ENCODE measurements around the gene NCKAP5. TPM values are rescaled to one million over a fixed set of nuclear protein-coding genes. Genes with fewer than 3 reads are reported as not detected.

NCKAP5 gene
- total and polyA plus RNA-seq, 2 of the 13 experiments (the other 11 are each of a cell fraction or from before 2014, with no cell fraction given) = 0.01 TPM; not detected in 1

DNA sequence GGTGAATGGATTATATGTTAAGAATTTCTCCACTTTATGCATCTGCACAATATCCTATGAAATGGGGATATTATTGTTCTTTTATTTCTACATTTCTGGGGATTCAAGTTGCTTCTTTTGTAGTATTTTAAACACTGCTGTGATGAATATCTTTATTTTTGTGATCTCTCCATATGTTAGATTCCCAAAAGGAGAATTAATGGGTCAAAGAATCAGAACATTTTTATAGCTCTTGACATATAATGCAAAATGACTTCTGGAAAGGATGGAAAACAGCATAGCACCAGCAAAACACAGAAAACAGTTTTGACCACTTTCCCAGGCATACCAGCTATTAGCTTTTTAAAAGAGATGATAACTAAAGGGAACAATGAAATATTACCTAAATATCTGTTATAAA, 135.5 kb downstream of the NCKAP5 start:
- Histone ChIP-seq H4K20me1 (ENCODE audit: insufficient read depth, low read length) (no peaks in the 10 kb centered on the region), H3K9ac (ENCODE audit: insufficient read depth, low read depth, low read length) (no peak overlapping the region), H3K27ac (ENCODE audit: extremely low read length, insufficient read depth, low read length) (no peak overlapping the region), H3K4me3 (replicated peaks in 1 of 3; ENCODE audit: insufficient read depth in 1 of 3, low read depth in 2 of 3, low read length in 3 of 3) (no peak overlapping the region), H3K27me3 (ENCODE audit: control insufficient read depth in 1 of 2, insufficient read depth in 2 of 2, low read length in 2 of 2) (no peaks in the 10 kb centered on the region), H3K79me2 (ENCODE audit: insufficient read depth, low read length) (no peaks in the 10 kb centered on the region), H3K9me3 (ENCODE audit: low read length) (no peaks in the 10 kb centered on the region), H3K4me1 (ENCODE audit: insufficient read depth, low read length) (no peaks in the 10 kb centered on the region), H2AFZ (ENCODE audit: low read length) (no peak overlapping the region), H3K4me2 (ENCODE audit: low read depth, low read length) (no peak overlapping the region), H3K36me3 (replicated peaks in 1 of 2; ENCODE audit: control insufficient read depth in 1 of 2, insufficient read depth in 2 of 2, low read length in 2 of 2) (no peaks in the 10 kb centered on the region)
- POLR2A ChIA-PET = no interaction called here
- ATAC-seq = no peak
- no TSS peak for BruUV-seq (replicated peaks)
- intact Hi-C loops (cut with micrococcal nuclease; ENCODE audit: unreplicated experiment) = no loop called here
- in situ Hi-C loops (cut with HindIII; ENCODE audit: extremely low pct_ligation_motif_present, low pct_unique_long_range_greater_than_20kb) = no loop called here
- DNase-seq (ENCODE audit: low spot score) = no peak
- FAIRE-seq = no peak
- CTCF ChIA-PET (ENCODE audit: low intra/inter-chr PET ratio, low total read pairs) = no interaction called here
- TF ChIP-seq POLR2AphosphoS2 (IDR thresholded peaks at IDR 0.05; ENCODE audit: low read depth, low read length) = no peak
- TF ChIP-seq ZNF484 (CRISPR knock-in tag; IDR thresholded peaks at IDR 0.05; ENCODE audit: borderline replicate concordance, low read depth) = no peak
- TF ChIP-seq, protein P1, sequence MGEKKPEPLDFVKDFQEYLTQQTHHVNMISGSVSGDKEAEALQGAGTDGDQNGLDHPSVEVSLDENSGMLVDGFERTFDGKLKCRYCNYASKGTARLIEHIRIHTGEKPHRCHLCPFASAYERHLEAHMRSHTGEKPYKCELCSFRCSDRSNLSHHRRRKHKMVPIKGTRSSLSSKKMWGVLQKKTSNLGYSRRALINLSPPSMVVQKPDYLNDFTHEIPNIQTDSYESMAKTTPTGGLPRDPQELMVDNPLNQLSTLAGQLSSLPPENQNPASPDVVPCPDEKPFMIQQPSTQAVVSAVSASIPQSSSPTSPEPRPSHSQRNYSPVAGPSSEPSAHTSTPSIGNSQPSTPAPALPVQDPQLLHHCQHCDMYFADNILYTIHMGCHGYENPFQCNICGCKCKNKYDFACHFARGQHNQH (CRISPR knock-in tag; IDR thresholded peaks at IDR 0.05) = no peak
- no peak for TF ChIP-seq FLYWCH1 (CRISPR knock-in tag; IDR thresholded peaks at IDR 0.05)
- TF ChIP-seq, protein P2, sequence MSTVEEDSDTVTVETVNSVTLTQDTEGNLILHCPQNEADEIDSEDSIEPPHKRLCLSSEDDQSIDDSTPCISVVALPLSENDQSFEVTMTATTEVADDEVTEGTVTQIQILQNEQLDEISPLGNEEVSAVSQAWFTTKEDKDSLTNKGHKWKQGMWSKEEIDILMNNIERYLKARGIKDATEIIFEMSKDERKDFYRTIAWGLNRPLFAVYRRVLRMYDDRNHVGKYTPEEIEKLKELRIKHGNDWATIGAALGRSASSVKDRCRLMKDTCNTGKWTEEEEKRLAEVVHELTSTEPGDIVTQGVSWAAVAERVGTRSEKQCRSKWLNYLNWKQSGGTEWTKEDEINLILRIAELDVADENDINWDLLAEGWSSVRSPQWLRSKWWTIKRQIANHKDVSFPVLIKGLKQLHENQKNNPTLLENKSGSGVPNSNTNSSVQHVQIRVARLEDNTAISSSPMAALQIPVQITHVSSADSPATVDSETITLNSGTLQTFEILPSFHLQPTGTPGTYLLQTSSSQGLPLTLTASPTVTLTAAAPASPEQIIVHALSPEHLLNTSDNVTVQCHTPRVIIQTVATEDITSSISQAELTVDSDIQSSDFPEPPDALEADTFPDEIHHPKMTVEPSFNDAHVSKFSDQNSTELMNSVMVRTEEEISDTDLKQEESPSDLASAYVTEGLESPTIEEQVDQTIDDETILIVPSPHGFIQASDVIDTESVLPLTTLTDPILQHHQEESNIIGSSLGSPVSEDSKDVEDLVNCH (CRISPR knock-in tag; IDR thresholded peaks at IDR 0.05) = no peak
- no peak for TF ChIP-seq ZNF891 (CRISPR knock-in tag; IDR thresholded peaks at IDR 0.05)
- no peak for TF ChIP-seq HDAC1 (CRISPR knock-in tag; IDR thresholded peaks at IDR 0.05)
- no peak for TF ChIP-seq MED1 (CRISPR knock-in tag; IDR thresholded peaks at IDR 0.05)
- TF ChIP-seq NFE2L1 (CRISPR knock-in tag; IDR thresholded peaks at IDR 0.05; ENCODE audit: borderline replicate concordance) = no peak
- TF ChIP-seq KAT2B (IDR thresholded peaks at IDR 0.05; ENCODE audit: borderline replicate concordance, low read depth, low read length) = no peak
- TF ChIP-seq ZKSCAN8 (CRISPR knock-in tag; IDR thresholded peaks at IDR 0.05; ENCODE audit: borderline replicate concordance) = no peak
- no peak for TF ChIP-seq ZC3H4 (CRISPR knock-in tag; IDR thresholded peaks at IDR 0.05; ENCODE audit: borderline replicate concordance)
- TF ChIP-seq NR2C2 (CRISPR knock-in tag; IDR thresholded peaks at IDR 0.05; ENCODE audit: borderline replicate concordance) = no peak
- TF ChIP-seq, protein P3, sequence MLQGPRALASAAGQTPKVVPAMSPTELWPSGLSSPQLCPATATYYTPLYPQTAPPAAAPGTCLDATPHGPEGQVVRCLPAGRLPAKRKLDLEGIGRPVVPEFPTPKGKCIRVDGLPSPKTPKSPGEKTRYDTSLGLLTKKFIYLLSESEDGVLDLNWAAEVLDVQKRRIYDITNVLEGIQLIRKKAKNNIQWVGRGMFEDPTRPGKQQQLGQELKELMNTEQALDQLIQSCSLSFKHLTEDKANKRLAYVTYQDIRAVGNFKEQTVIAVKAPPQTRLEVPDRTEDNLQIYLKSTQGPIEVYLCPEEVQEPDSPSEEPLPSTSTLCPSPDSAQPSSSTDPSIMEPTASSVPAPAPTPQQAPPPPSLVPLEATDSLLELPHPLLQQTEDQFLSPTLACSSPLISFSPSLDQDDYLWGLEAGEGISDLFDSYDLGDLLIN (CRISPR knock-in tag; IDR thresholded peaks at IDR 0.05; ENCODE audit: borderline replicate concordance) = no peak
- TF ChIP-seq, protein P4, sequence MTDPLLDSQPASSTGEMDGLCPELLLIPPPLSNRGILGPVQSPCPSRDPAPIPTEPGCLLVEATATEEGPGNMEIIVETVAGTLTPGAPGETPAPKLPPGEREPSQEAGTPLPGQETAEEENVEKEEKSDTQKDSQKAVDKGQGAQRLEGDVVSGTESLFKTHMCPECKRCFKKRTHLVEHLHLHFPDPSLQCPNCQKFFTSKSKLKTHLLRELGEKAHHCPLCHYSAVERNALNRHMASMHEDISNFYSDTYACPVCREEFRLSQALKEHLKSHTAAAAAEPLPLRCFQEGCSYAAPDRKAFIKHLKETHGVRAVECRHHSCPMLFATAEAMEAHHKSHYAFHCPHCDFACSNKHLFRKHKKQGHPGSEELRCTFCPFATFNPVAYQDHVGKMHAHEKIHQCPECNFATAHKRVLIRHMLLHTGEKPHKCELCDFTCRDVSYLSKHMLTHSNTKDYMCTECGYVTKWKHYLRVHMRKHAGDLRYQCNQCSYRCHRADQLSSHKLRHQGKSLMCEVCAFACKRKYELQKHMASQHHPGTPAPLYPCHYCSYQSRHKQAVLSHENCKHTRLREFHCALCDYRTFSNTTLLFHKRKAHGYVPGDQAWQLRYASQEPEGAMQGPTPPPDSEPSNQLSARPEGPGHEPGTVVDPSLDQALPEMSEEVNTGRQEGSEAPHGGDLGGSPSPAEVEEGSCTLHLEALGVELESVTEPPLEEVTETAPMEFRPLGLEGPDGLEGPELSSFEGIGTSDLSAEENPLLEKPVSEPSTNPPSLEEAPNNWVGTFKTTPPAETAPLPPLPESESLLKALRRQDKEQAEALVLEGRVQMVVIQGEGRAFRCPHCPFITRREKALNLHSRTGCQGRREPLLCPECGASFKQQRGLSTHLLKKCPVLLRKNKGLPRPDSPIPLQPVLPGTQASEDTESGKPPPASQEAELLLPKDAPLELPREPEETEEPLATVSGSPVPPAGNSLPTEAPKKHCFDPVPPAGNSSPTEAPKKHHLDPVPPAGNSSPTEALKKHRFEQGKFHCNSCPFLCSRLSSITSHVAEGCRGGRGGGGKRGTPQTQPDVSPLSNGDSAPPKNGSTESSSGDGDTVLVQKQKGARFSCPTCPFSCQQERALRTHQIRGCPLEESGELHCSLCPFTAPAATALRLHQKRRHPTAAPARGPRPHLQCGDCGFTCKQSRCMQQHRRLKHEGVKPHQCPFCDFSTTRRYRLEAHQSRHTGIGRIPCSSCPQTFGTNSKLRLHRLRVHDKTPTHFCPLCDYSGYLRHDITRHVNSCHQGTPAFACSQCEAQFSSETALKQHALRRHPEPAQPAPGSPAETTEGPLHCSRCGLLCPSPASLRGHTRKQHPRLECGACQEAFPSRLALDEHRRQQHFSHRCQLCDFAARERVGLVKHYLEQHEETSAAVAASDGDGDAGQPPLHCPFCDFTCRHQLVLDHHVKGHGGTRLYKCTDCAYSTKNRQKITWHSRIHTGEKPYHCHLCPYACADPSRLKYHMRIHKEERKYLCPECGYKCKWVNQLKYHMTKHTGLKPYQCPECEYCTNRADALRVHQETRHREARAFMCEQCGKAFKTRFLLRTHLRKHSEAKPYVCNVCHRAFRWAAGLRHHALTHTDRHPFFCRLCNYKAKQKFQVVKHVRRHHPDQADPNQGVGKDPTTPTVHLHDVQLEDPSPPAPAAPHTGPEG (CRISPR knock-in tag; IDR thresholded peaks at IDR 0.05) = no peak

All from HepG2 (cell line).